Fibroblast of lung (primary cell): ENCODE data around the gene TNK2. TPM values are rescaled to one million over a fixed set of nuclear protein-coding genes. Genes with fewer than 3 reads are reported as not detected.
"Not testable (repeated sequence)": the region's sequence is repeated elsewhere in the genome, so short reads cannot be mapped to it uniquely, and the experiment has no call there.

Experiments used
- DNase-seq, 2 donors: peaks; one replicate each; pipeline versions ENCODE4 v3.0.0 to v3.0.0-alpha.2; 2010; ENCODE audit warnings: low read depth in 2 of 2
- H2AFZ ChIP-seq: 2 replicates; pipeline ENCODE4 v1.5.1; 2012; ENCODE audit warnings: low read length, control low read depth, inconsistent platforms
- H3K27ac ChIP-seq: 2 replicates; pipeline ENCODE4 v1.5.1; 2011; ENCODE audit warnings: low read length, control low read depth; ENCODE audit not compliant: insufficient read depth
- H3K27me3 ChIP-seq: 2 replicates; pipeline ENCODE4 v1.5.1; 2011; ENCODE audit warnings: mild to moderate bottlenecking, low read length; ENCODE audit not compliant: control insufficient read depth, insufficient read depth
- H3K36me3 ChIP-seq: 2 replicates; pipeline ENCODE4 v1.5.1; 2011; ENCODE audit warnings: low read length; ENCODE audit not compliant: control insufficient read depth, insufficient read depth
- H3K4me1 ChIP-seq: 2 replicates; pipeline ENCODE4 v1.5.1; 2011; ENCODE audit warnings: low read length; ENCODE audit not compliant: control insufficient read depth, insufficient read depth; ENCODE audit errors: extremely low read depth
- H3K4me2 ChIP-seq: 2 replicates; pipeline ENCODE4 v1.5.1; 2011; ENCODE audit warnings: low read length, control low read depth; ENCODE audit not compliant: insufficient read depth; ENCODE audit errors: extremely low read depth
- H3K4me3 ChIP-seq, 4 experiments: fragments of 200-600 bp in 1 of 4; sonication (generic) in 1 of 4; replicated peaks in 1 of 4; 2 replicates each; pipeline ENCODE4 v1.5.1; 2011 to 2016; ENCODE audit warnings: low read length in 4 of 4, low read depth in 3 of 4, mild to moderate bottlenecking in 3 of 4, control low read depth in 2 of 4, inconsistent platforms in 1 of 4, mixed read lengths in 1 of 4; ENCODE audit not compliant: insufficient read depth in 1 of 4; ENCODE audit errors: control extremely low read depth in 1 of 4
- H3K79me2 ChIP-seq: 2 replicates; pipeline ENCODE4 v1.5.1; 2012; ENCODE audit warnings: mild to moderate bottlenecking, low read length, inconsistent platforms; ENCODE audit not compliant: control insufficient read depth, insufficient read depth
- H3K9ac ChIP-seq: 2 replicates; pipeline ENCODE4 v1.5.1; 2011; ENCODE audit warnings: mild to moderate bottlenecking, low read length, control low read depth; ENCODE audit not compliant: insufficient read depth
- H3K9me3 ChIP-seq: 2 replicates; pipeline ENCODE4 v1.5.1; 2012; ENCODE audit warnings: low read depth, low read length; ENCODE audit not compliant: control insufficient read depth, insufficient read depth
- H4K20me1 ChIP-seq: 2 replicates; pipeline ENCODE4 v1.5.1; 2011; ENCODE audit warnings: low read length; ENCODE audit not compliant: control insufficient read depth, insufficient read depth; ENCODE audit errors: extremely low read depth
- CTCF ChIP-seq, 2 donors: IDR thresholded peaks in 1 of 2; conservative IDR thresholded peaks in 1 of 2; 1 replicate in 1 of 2; 2 replicates in 1 of 2; pipeline ENCODE4 v1.5.1; 2011 to 2012; ENCODE audit warnings: low read length in 2 of 2, control low read depth in 1 of 2, inconsistent platforms in 1 of 2, low read depth in 1 of 2, mild to moderate bottlenecking in 1 of 2
- EZH2 ChIP-seq: IDR thresholded peaks from 2 replicates; pipeline ENCODE4 v1.5.1; 2012; ENCODE audit warnings: low read length, control low read depth, mild to moderate bottlenecking; ENCODE audit errors: missing control alignments
- polyA plus RNA-seq, 2 donors: library from polyadenylated mRNA; depleted of rRNA in 1 of 2; stranded (reverse) in 1 of 2; unstranded in 1 of 2; fragments of >200 nt; gene quantifications; 2 replicates each; pipeline ENCODE4 v1.2.1, GENCODE V29; 2011 to 2012; ENCODE audit warnings: missing spikeins in 1 of 2
- total RNA-seq: library from RNA; depleted of rRNA; stranded (reverse); fragments of >200 nt; gene quantifications from 2 replicates; pipeline ENCODE4 v1.2.1, GENCODE V29; 2014

The TNK2 gene
- total and polyA plus RNA-seq, 2 donors (not counting 1 experiment from before 2014, with no cell fraction given): 2.5 to 10.7 TPM

- no peaks in the 10 kb centered on the region for H3K9me3 ChIP-seq
- no peak for DNase-seq
- H2AFZ ChIP-seq: no peak overlapping the region
- no peaks in the 10 kb centered on the region for H4K20me1 ChIP-seq
- no peak overlapping the region for H3K9ac ChIP-seq
- H3K27me3 ChIP-seq: no peaks in the 10 kb centered on the region
- peaks cover 5% of the 10 kb centered on the region for H3K4me1 ChIP-seq
- H3K27ac ChIP-seq: no peak overlapping the region
- no peaks in the 10 kb centered on the region for H3K79me2 ChIP-seq
- H3K36me3 ChIP-seq: peaks cover 15% of the 10 kb centered on the region
- no peak overlapping the region for H3K4me2 ChIP-seq
- TF ChIP-seq CTCF (conservative IDR thresholded peaks at IDR 0.05 in 1 of 2, IDR thresholded peaks at IDR 0.05 in 1 of 2; ENCODE audit: low read depth in 1 of 2, low read length in 2 of 2) (no peak), EZH2 (no peak)
- H3K4me3 ChIP-seq: no peak overlapping the region
These were observed 41.5 kb downstream of the TNK2 start for GRCh38 chr3:195866686-195867511.

- Histone ChIP-seq H2AFZ (no peak overlapping the region), H3K27ac (no peak overlapping the region), H3K4me2 (no peak overlapping the region), H3K79me2 (no peaks in the 10 kb centered on the region), H3K9me3 (no peaks in the 10 kb centered on the region), H3K9ac (no peak overlapping the region), H3K4me1 (peaks cover 5% of the 10 kb centered on the region), H4K20me1 (no peaks in the 10 kb centered on the region), H3K36me3 (peaks cover 12% of the 10 kb centered on the region), H3K4me3 (no peak overlapping the region), H3K27me3 (no peaks in the 10 kb centered on the region)
- TF ChIP-seq CTCF (conservative IDR thresholded peaks at IDR 0.05 in 1 of 2, IDR thresholded peaks at IDR 0.05 in 1 of 2; ENCODE audit: low read depth in 1 of 2, low read length in 2 of 2) (no peak), EZH2 (no peak)
- no peak for DNase-seq
These were observed 42.6 kb downstream of the TNK2 start for GRCh38 chr3:195865752-195866151.

- no peaks in the 10 kb centered on the region for H3K9me3 ChIP-seq
- no peak overlapping the region for H3K9ac ChIP-seq
- no peaks in the 10 kb centered on the region for H3K79me2 ChIP-seq
- DNase-seq: peak; percentile 86 to 91
- no peaks in the 10 kb centered on the region for H4K20me1 ChIP-seq
- peak; percentile 91 to 93 for TF ChIP-seq CTCF (conservative IDR thresholded peaks at IDR 0.05 in 1 of 2, IDR thresholded peaks at IDR 0.05 in 1 of 2; ENCODE audit: low read depth in 1 of 2, low read length in 2 of 2)
- no peak for TF ChIP-seq EZH2
- peaks cover 5% of the 10 kb centered on the region for H3K4me1 ChIP-seq
- H2AFZ ChIP-seq: no peak overlapping the region
- H3K36me3 ChIP-seq: peaks cover 12% of the 10 kb centered on the region
- H3K4me3 ChIP-seq: no peak overlapping the region
- H3K27me3 ChIP-seq: no peaks in the 10 kb centered on the region
- H3K27ac ChIP-seq: peak overlapping the region; percentile 44
- no peak overlapping the region for H3K4me2 ChIP-seq
These were observed 45.0 kb downstream of the TNK2 start for GRCh38 chr3:195863121-195864061.

- H3K36me3 ChIP-seq, H3K4me1 ChIP-seq, H3K27me3 ChIP-seq, H3K9me3 ChIP-seq, H2AFZ ChIP-seq, H4K20me1 ChIP-seq, DNase-seq, H3K9ac ChIP-seq, H3K79me2 ChIP-seq, H3K27ac ChIP-seq, H3K4me2 ChIP-seq, H3K4me3 ChIP-seq: not testable (repeated sequence)
These were observed 46.0 kb downstream of the TNK2 start for GRCh38 chr3:195862318-195862717.
